ENCODE data around the gene SRD5A1.
A peak's percentile ranks its signal among the peaks of the same experiment; 100 is the strongest.

The SRD5A1 gene

GRCh38 chr5:6686501-6686900, 53.3 kb downstream of the SRD5A1 start:
- no peak for DNase-seq (ENCODE audit: low spot score)

GRCh38 chr5:6686915-6687409, 53.7 kb downstream of the SRD5A1 start:
- no peak for DNase-seq (ENCODE audit: low spot score)

- no peak for DNase-seq (ENCODE audit: low spot score)
Observed at GRCh38 chr5:6687505-6687904, 54.3 kb downstream of the SRD5A1 start.

GRCh38 chr5:6692906-6693305, 59.7 kb downstream of the SRD5A1 start:
- no peak for DNase-seq (ENCODE audit: low spot score)

- DNase-seq (ENCODE audit: low spot score), result no peak
Observed at GRCh38 chr5:6698696-6699095, 65.5 kb downstream of the SRD5A1 start.

- DNase-seq (ENCODE audit: low spot score), result no peak
Observed at GRCh38 chr5:6699357-6699756, 66.1 kb downstream of the SRD5A1 start.

- no peak for DNase-seq (ENCODE audit: low spot score)
Observed at GRCh38 chr5:6700074-6700684, 66.9 kb downstream of the SRD5A1 start.

- DNase-seq (ENCODE audit: low spot score), result no peak
Observed at GRCh38 chr5:6700685-6701355, 67.6 kb downstream of the SRD5A1 start.

GRCh38 chr5:6701491-6701890, 68.3 kb downstream of the SRD5A1 start:
- DNase-seq (ENCODE audit: low spot score), result no peak

GRCh38 chr5:6702633-6703032, 69.4 kb downstream of the SRD5A1 start:
- no peak for DNase-seq (ENCODE audit: low spot score)

GRCh38 chr5:6703806-6704205, 70.6 kb downstream of the SRD5A1 start:
- DNase-seq (ENCODE audit: low spot score), result no peak

- peak; percentile 40 for DNase-seq (ENCODE audit: low spot score)
Observed at GRCh38 chr5:6704361-6704851, 71.2 kb downstream of the SRD5A1 start.

GRCh38 chr5:6705088-6705487, 71.8 kb downstream of the SRD5A1 start:
- DNase-seq (ENCODE audit: low spot score), result no peak

GRCh38 chr5:6705959-6706358, 72.7 kb downstream of the SRD5A1 start:
- no peak for DNase-seq (ENCODE audit: low spot score)

- no peak for DNase-seq (ENCODE audit: low spot score)
Observed at GRCh38 chr5:6707852-6708251, 74.6 kb downstream of the SRD5A1 start.

- no peak for DNase-seq (ENCODE audit: low spot score)
Observed at GRCh38 chr5:6708814-6709213, 75.6 kb downstream of the SRD5A1 start.

GRCh38 chr5:6710070-6710469, 76.8 kb downstream of the SRD5A1 start:
- DNase-seq (ENCODE audit: low spot score), result no peak

- DNase-seq (ENCODE audit: low spot score), result no peak
Observed at GRCh38 chr5:6710551-6711318, 77.5 kb downstream of the SRD5A1 start.

GRCh38 chr5:6711409-6712141, 78.3 kb downstream of the SRD5A1 start:
- DNase-seq (ENCODE audit: low spot score), result no peak

GRCh38 chr5:6712142-6712576, 78.9 kb downstream of the SRD5A1 start:
- no peak for DNase-seq (ENCODE audit: low spot score)

- peak; percentile 98 for DNase-seq (ENCODE audit: low spot score)
Observed at GRCh38 chr5:6712577-6713273, 79.5 kb downstream of the SRD5A1 start.

Data from putamen (tissue), 1 donor.